Lower leg skin (tissue), 3 donors: ENCODE measurements around the gene LNP1.

ENCODE experiments used
- POLR2A ChIP-seq, 2 donors: fragments of 450-650 bp; IDR thresholded peaks; one replicate each; pipeline ENCODE4 v1.6.1; 2016 to 2017; ENCODE audit warnings: antibody characterized with exemption in 2 of 2, mild to moderate bottlenecking in 1 of 2, moderate library complexity in 1 of 2
- TF ChIP-seq, protein P1 (sequence below), 3 donors: fragments of 450-650 bp; IDR thresholded peaks; one replicate each; pipeline ENCODE4 v1.5.1; 2016; ENCODE audit warnings: antibody characterized with exemption in 3 of 3, mild to moderate bottlenecking in 3 of 3, moderate library complexity in 2 of 3

DNA sequence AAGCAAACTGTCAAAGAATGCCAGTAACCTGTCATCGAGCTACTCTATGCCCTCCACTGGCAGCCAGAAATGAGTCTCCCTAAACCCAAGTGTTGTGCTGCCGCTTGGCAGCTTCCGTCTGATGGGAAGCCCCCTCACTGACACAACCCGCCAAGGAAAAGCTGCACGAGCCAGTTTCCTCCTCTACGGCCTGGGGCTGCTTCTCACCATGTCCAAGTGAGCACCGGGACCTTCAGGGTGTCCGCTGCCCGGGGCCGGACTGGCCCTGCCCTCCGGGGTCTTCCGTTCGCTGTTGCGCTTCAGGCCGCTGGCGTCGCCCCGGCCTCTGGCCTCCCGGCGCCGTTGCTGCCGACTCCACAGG lies 940 bp upstream of the LNP1 start:
- TF ChIP-seq, protein P1, sequence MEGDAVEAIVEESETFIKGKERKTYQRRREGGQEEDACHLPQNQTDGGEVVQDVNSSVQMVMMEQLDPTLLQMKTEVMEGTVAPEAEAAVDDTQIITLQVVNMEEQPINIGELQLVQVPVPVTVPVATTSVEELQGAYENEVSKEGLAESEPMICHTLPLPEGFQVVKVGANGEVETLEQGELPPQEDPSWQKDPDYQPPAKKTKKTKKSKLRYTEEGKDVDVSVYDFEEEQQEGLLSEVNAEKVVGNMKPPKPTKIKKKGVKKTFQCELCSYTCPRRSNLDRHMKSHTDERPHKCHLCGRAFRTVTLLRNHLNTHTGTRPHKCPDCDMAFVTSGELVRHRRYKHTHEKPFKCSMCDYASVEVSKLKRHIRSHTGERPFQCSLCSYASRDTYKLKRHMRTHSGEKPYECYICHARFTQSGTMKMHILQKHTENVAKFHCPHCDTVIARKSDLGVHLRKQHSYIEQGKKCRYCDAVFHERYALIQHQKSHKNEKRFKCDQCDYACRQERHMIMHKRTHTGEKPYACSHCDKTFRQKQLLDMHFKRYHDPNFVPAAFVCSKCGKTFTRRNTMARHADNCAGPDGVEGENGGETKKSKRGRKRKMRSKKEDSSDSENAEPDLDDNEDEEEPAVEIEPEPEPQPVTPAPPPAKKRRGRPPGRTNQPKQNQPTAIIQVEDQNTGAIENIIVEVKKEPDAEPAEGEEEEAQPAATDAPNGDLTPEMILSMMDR (IDR thresholded peaks at IDR 0.05), result no peak
- no peak for TF ChIP-seq POLR2A (IDR thresholded peaks at IDR 0.05)
